ENCODE results near the gene SARDH. TPM values are rescaled to one million over a fixed set of nuclear protein-coding genes. Genes with fewer than 3 reads are reported as not detected.

Gene SARDH
- total and polyA plus RNA-seq, 9 of the 15 experiments (the other 6 are each of a cell fraction or from before 2014, with no cell fraction given): 0.14 TPM; not detected in 8

GRCh38 chr9:133784731-133785561 lies 46.8 kb upstream of the SARDH start:
- FAIRE-seq (no peak), ATAC-seq (no peak), DNase-seq (ENCODE audit: extremely low read depth in 1 of 4, low spot score in 3 of 4) (no peak)
- ChIA-PET POLR2A (interaction anchor here (0.5 to 0.6 kb wide), 2 partner anchors 102 to 434 kb away, joined by 3 read pairs; no protein-coding TSS in a partner anchor), CTCF (ENCODE audit: low intra/inter-chr PET ratio) (no interaction called here)
- no peaks in the 10 kb centered on the region for H3K9me3 ChIP-seq (replicated peaks; ENCODE audit: control insufficient read depth, insufficient read depth, low read depth, low read length)
- in situ Hi-C loops (cut with MboI): loop anchor here (5.0 kb wide), 1 partner anchor 212 kb away; no protein-coding TSS in a partner anchor
- H4K20me1 ChIP-seq (replicated peaks; ENCODE audit: control insufficient read depth, insufficient read depth, low read length): peaks cover 7% of the 10 kb centered on the region; the same call in 1 of the 2 replicates
- H3K4me2 ChIP-seq (ENCODE audit: insufficient read depth, low read length): no peak overlapping the region
- H3K36me3 ChIP-seq (ENCODE audit: control insufficient read depth, insufficient read depth, low read length): no peaks in the 10 kb centered on the region
- no peak overlapping the region for H3K9ac ChIP-seq (ENCODE audit: insufficient read depth in 1 of 2, low read depth in 2 of 2, low read length in 2 of 2)
- H3K79me2 ChIP-seq (ENCODE audit: control insufficient read depth, insufficient read depth, low read length): no peaks in the 10 kb centered on the region
- intact Hi-C loops (cut with micrococcal nuclease): no loop called here
- peaks cover 0 to 32% of the 10 kb centered on the region in 2 experiments; a peak in 3 of 5 replicates for H3K27me3 ChIP-seq (ENCODE audit: control insufficient read depth in 2 of 2, insufficient read depth in 2 of 2, low read length in 2 of 2)
- 9% methylated on average over 24 of the region's 25 CpGs for WGBS (ENCODE audit: insufficient coverage, low coverage, missing lambda C conversion rate)
- H3K4me1 ChIP-seq (replicated peaks in 1 of 2; ENCODE audit: control insufficient read depth in 2 of 2, insufficient read depth in 2 of 2, low read length in 2 of 2): peaks cover 0 to 12% of the 10 kb centered on the region in 2 experiments; a peak in 2 of 5 replicates
- H3K4me3 ChIP-seq: no peak overlapping the region
- BruUV-seq (replicated peaks): no TSS peak
- no peak overlapping the region for H3K27ac ChIP-seq (ENCODE audit: extremely low read depth, low read depth, low read length)
- H2AFZ ChIP-seq (ENCODE audit: low read depth, low read length): no peak overlapping the region
- H3K9me1 ChIP-seq (ENCODE audit: control insufficient read depth, insufficient read depth, low read length): no peaks in the 10 kb centered on the region
- TF ChIP-seq ARID4B (CRISPR knock-in tag; IDR thresholded peaks at IDR 0.05): no peak
- no peak for TF ChIP-seq LARP7 (IDR thresholded peaks at IDR 0.05)
- no peak for TF ChIP-seq ZKSCAN8 (CRISPR knock-in tag; IDR thresholded peaks at IDR 0.05)
- TF ChIP-seq ZNF24 (IDR thresholded peaks at IDR 0.05): no peak
- no peak for TF ChIP-seq PTBP1 (IDR thresholded peaks at IDR 0.05; ENCODE audit: low read depth, low read length)
- TF ChIP-seq RB1 (IDR thresholded peaks at IDR 0.05; ENCODE audit: low read depth): no peak
- TF ChIP-seq NELFE (IDR thresholded peaks at IDR 0.05; ENCODE audit: insufficient read depth, insufficient read length): no peak
- no peak for TF ChIP-seq CCNT2 (IDR thresholded peaks at IDR 0.05; ENCODE audit: borderline replicate concordance, extremely low read depth, insufficient read length, low read depth, low read length)
- no peak for TF ChIP-seq TCF3 (CRISPR knock-in tag; IDR thresholded peaks at IDR 0.05)
- TF ChIP-seq RERE (CRISPR knock-in tag; IDR thresholded peaks at IDR 0.05; ENCODE audit: borderline replicate concordance): no peak
